ENCODE data around the gene LCT. TPM values are rescaled to one million over a fixed set of nuclear protein-coding genes. Genes with fewer than 3 reads are reported as not detected.

Gene LCT
- total RNA-seq, 1 experiment from 2014 or later = 0.04 TPM

DNA sequence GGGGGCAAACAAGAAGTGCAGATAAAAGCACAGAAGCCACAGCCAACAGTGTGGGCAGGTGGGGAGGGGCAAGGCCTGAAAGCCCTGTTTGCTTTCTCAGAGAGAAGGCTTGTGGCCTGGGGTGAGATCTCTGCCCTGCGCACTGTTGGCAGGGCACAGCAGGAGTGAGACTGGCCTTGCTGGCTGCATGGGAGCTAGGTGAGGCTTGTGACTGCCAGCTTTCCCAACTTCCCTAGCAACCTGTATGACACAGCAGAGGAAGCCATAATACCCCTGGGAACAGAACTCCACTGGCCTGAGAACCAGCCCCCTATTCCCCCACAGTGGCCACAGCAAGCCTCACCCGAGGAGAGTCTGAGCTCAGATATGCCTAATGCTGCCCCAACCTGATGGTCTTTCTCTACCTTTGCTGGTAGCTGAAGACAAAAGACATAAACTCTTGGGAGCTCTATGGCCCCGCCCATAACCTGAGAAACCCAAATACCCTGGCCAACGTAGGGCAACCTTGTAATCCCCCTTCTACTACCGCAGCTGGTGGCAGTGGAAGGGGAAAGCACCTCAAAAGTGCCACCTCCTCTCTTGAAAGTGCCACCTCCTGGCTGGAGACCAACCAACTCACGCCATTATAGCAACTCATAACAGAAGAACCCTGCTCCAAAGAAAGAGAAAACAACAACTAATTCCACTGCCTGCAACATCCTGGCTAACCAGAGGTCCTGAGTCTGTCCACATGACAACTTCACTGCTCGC is 44.4 kb downstream of the LCT start:
- WGBS (ENCODE audit: extremely low coverage, insufficient read length, low lambda C conversion rate) = no CpG with 5 or more reads among the region's 7 CpGs

More for the DNA sequence above, 44.4 kb downstream of the LCT start:
- H3K4ac ChIP-seq (ENCODE audit: low read depth, low read length) = no peak overlapping the region
- no peaks in the 10 kb centered on the region for H3K9me3 ChIP-seq (ENCODE audit: control insufficient read depth, low read depth, low read length)
- no peak overlapping the region for H2BK20ac ChIP-seq (ENCODE audit: low read depth, low read length, poor library complexity, severe bottlenecking)
- TF ChIP-seq, protein P1, sequence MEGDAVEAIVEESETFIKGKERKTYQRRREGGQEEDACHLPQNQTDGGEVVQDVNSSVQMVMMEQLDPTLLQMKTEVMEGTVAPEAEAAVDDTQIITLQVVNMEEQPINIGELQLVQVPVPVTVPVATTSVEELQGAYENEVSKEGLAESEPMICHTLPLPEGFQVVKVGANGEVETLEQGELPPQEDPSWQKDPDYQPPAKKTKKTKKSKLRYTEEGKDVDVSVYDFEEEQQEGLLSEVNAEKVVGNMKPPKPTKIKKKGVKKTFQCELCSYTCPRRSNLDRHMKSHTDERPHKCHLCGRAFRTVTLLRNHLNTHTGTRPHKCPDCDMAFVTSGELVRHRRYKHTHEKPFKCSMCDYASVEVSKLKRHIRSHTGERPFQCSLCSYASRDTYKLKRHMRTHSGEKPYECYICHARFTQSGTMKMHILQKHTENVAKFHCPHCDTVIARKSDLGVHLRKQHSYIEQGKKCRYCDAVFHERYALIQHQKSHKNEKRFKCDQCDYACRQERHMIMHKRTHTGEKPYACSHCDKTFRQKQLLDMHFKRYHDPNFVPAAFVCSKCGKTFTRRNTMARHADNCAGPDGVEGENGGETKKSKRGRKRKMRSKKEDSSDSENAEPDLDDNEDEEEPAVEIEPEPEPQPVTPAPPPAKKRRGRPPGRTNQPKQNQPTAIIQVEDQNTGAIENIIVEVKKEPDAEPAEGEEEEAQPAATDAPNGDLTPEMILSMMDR (conservative IDR thresholded peaks at IDR 0.05) = no peak; the same call in 2 of the 3 replicates
- no peaks in the 10 kb centered on the region for H3K79me2 ChIP-seq (ENCODE audit: insufficient read depth, low read length)
- H2BK120ac ChIP-seq (ENCODE audit: low read depth, low read length, poor library complexity, severe bottlenecking) = no peak overlapping the region
- no peak overlapping the region for H3K14ac ChIP-seq (ENCODE audit: insufficient read depth, low read length)
- no peak overlapping the region for H3K18ac ChIP-seq (ENCODE audit: insufficient read length, low read depth, low read length)
- no peaks in the 10 kb centered on the region for H3K27me3 ChIP-seq (ENCODE audit: insufficient read depth, low read length)
- no peak overlapping the region for H2BK5ac ChIP-seq (ENCODE audit: insufficient read length, low read length)
- no peak overlapping the region for H2AFZ ChIP-seq (ENCODE audit: low read length)
- H4K8ac ChIP-seq (replicated peaks; ENCODE audit: insufficient read length, low read depth, low read length) = no peak overlapping the region
- no peak overlapping the region for H2AK5ac ChIP-seq (ENCODE audit: insufficient read length, low read length)
- peak overlapping the region in 1 of 3 experiments; percentile 24; a peak in 1 of 7 replicates for H3K27ac Mint-ChIP-seq
- no peak overlapping the region for H4K91ac ChIP-seq (ENCODE audit: insufficient read length, low read depth, low read length)
- no peaks in the 10 kb centered on the region for H3K4me1 ChIP-seq (ENCODE audit: insufficient read depth, low read length)
- no peaks in the 10 kb centered on the region for H3K23me2 ChIP-seq (ENCODE audit: insufficient read length, low read depth, low read length, poor library complexity, severe bottlenecking)
- peaks cover 10 to 15% of the 10 kb centered on the region in 2 experiments for H3K4me1 Mint-ChIP-seq
- DNase-seq = no peak
- no peak overlapping the region for H2BK15ac ChIP-seq (ENCODE audit: low read depth, low read length)
- H3K23ac ChIP-seq (ENCODE audit: insufficient read length, low read depth, low read length) = no peak overlapping the region
- H3K9ac ChIP-seq (ENCODE audit: extremely low read depth, insufficient read length, low read length) = no peak overlapping the region
- no peak overlapping the region for H4K5ac ChIP-seq (ENCODE audit: insufficient read length, low read depth, low read length)
- no peak overlapping the region for H3K4me3 Mint-ChIP-seq
- H3K27me3 Mint-ChIP-seq (ENCODE audit: low read depth) = peaks cover 2% of the 10 kb centered on the region
- no peaks in the 10 kb centered on the region for H3K9me3 Mint-ChIP-seq
- H3K79me1 ChIP-seq (ENCODE audit: insufficient read depth, low read depth, low read length, poor library complexity, severe bottlenecking) = no peaks in the 10 kb centered on the region
- no peak overlapping the region for H3T11ph ChIP-seq (ENCODE audit: low read length)
- H3K36me3 Mint-ChIP-seq (ENCODE audit: insufficient read depth in 1 of 3, low read depth in 3 of 3) = no peaks in the 10 kb centered on the region
- H2BK12ac ChIP-seq (ENCODE audit: insufficient read length, low read depth, low read length) = no peak overlapping the region
- H3K27ac ChIP-seq (ENCODE audit: insufficient read length, low read depth, low read length) = no peak overlapping the region
- no peak overlapping the region for H3K4me2 ChIP-seq (ENCODE audit: insufficient read depth, insufficient read length, low read length)
- no peaks in the 10 kb centered on the region for H4K20me1 ChIP-seq (ENCODE audit: control insufficient read depth, insufficient read depth, insufficient read length)
- no peak overlapping the region for H3K56ac ChIP-seq (ENCODE audit: insufficient read length, low read depth, low read length)

Measured in H9 (cell line).